Loucy (cell line): ENCODE results near the gene GOT2.
A peak's percentile ranks its signal among the peaks of the same experiment; 100 is the strongest.

ENCODE experiments used
- H2AFZ ChIP-seq: fragments of 200-600 bp; sonication (generic); 2 replicates; pipeline ENCODE4 v1.6.0; 2016; ENCODE audit warnings: antibody characterized with exemption, mild to moderate bottlenecking, low read length, moderate library complexity
- H3F3A ChIP-seq: fragments of 200-600 bp; 2 replicates; pipeline ENCODE4 v1.6.0; 2016; ENCODE audit warnings: antibody characterized with exemption, low read depth, mild to moderate bottlenecking
- H3K27me3 ChIP-seq: fragments of 200-600 bp; sonication (generic); 2 replicates; pipeline ENCODE4 v1.6.1; 2014; ENCODE audit warnings: low read length, mild to moderate bottlenecking; ENCODE audit not compliant: insufficient read depth, poor library complexity, severe bottlenecking
- H3K36me3 ChIP-seq: fragments of 200-600 bp; sonication (generic); 2 replicates; pipeline ENCODE4 v1.6.1; 2016; ENCODE audit warnings: low read length; ENCODE audit not compliant: insufficient read depth
- H3K4me1 ChIP-seq: fragments of 200-600 bp; sonication (generic); 2 replicates; pipeline ENCODE4 v1.5.1; 2014; ENCODE audit warnings: low read length, mild to moderate bottlenecking; ENCODE audit not compliant: insufficient read depth, poor library complexity, severe bottlenecking
- H3K4me2 ChIP-seq: fragments of 200-600 bp; sonication (generic); 2 replicates; pipeline ENCODE4 v1.6.0; 2014; ENCODE audit warnings: antibody characterized with exemption, low read length, low read depth, mild to moderate bottlenecking; ENCODE audit not compliant: poor library complexity, severe bottlenecking
- H3K4me3 ChIP-seq: fragments of 200-600 bp; sonication (generic); 2 replicates; pipeline ENCODE4 v1.5.1; 2014; ENCODE audit warnings: low read length, mild to moderate bottlenecking, mixed read lengths; ENCODE audit not compliant: poor library complexity, severe bottlenecking
- H3K79me2 ChIP-seq: fragments of 200-600 bp; sonication (generic); 2 replicates; pipeline ENCODE4 v1.6.1; 2014; ENCODE audit warnings: low read length; ENCODE audit not compliant: insufficient read depth
- H3K9ac ChIP-seq: fragments of 200-600 bp; sonication (generic); 2 replicates; pipeline ENCODE4 v1.6.0; 2014; ENCODE audit warnings: mild to moderate bottlenecking, low read depth, low read length, moderate library complexity; ENCODE audit not compliant: poor library complexity, severe bottlenecking
- H3K9me2 ChIP-seq: fragments of 200-600 bp; sonication (generic); replicated peaks from 2 replicates; pipeline ENCODE4 v1.6.1; 2016; ENCODE audit warnings: low read depth, low read length, mixed read lengths
- H3K9me3 ChIP-seq: fragments of 200-600 bp; sonication (generic); 2 replicates; pipeline ENCODE4 v1.6.1; 2014; ENCODE audit warnings: mild to moderate bottlenecking, antibody characterized with exemption, low read length, low read depth; ENCODE audit not compliant: insufficient read depth
- H4K20me1 ChIP-seq: fragments of 200-600 bp; sonication (generic); 2 replicates; pipeline ENCODE4 v1.6.0; 2014; ENCODE audit warnings: antibody characterized with exemption, low read length, mild to moderate bottlenecking; ENCODE audit not compliant: insufficient read depth, poor library complexity, severe bottlenecking
- EZH2phosphoT487 ChIP-seq: fragments of 200-600 bp; IDR thresholded peaks from 2 replicates; pipeline ENCODE4 v1.6.1; 2018; ENCODE audit warnings: antibody characterized with exemption, mild to moderate bottlenecking, moderate library complexity, borderline replicate concordance
- TF ChIP-seq, protein P1 (sequence below): fragments of 200-600 bp; sonication (generic); conservative IDR thresholded peaks from 2 replicates; pipeline ENCODE4 v1.5.1; 2014; ENCODE audit warnings: mild to moderate bottlenecking, antibody characterized with exemption, low read length

Gene GOT2

DNA sequence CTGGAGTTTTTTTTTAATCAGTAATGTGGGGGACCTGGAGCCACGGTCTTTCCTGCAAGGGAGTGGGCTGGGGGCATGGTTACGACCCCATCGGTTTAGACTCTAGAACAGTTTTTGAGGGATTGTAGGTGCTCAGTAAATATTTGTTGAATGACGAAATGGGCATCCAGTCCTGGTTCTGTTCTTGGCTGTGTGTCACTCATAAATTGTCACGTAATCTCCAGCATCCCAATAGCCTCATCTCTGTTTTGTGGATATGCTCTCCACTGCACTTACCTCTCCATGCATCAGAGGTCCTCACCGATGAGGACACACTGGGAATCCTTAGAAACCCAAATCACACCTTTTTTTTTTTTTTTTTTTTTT, 49.0 kb downstream of the GOT2 start:
- Histone ChIP-seq H3K9me2 (no peaks in the 10 kb centered on the region), H3K4me3 (peak overlapping the region; percentile 94), H3K9ac (peak overlapping the region; percentile 69), H3K4me1 (peaks cover 11% of the 10 kb centered on the region), H3K79me2 (no peaks in the 10 kb centered on the region), H2AFZ (peak overlapping the region; percentile 100), H3K27me3 (no peaks in the 10 kb centered on the region), H3K4me2 (peak overlapping the region; percentile 94), H3F3A (no peaks in the 10 kb centered on the region), H3K36me3 (no peaks in the 10 kb centered on the region), H3K9me3 (no peaks in the 10 kb centered on the region), H4K20me1 (no peaks in the 10 kb centered on the region)
- no peak for TF ChIP-seq EZH2phosphoT487
- TF ChIP-seq, protein P1, sequence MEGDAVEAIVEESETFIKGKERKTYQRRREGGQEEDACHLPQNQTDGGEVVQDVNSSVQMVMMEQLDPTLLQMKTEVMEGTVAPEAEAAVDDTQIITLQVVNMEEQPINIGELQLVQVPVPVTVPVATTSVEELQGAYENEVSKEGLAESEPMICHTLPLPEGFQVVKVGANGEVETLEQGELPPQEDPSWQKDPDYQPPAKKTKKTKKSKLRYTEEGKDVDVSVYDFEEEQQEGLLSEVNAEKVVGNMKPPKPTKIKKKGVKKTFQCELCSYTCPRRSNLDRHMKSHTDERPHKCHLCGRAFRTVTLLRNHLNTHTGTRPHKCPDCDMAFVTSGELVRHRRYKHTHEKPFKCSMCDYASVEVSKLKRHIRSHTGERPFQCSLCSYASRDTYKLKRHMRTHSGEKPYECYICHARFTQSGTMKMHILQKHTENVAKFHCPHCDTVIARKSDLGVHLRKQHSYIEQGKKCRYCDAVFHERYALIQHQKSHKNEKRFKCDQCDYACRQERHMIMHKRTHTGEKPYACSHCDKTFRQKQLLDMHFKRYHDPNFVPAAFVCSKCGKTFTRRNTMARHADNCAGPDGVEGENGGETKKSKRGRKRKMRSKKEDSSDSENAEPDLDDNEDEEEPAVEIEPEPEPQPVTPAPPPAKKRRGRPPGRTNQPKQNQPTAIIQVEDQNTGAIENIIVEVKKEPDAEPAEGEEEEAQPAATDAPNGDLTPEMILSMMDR, result no peak

DNA sequence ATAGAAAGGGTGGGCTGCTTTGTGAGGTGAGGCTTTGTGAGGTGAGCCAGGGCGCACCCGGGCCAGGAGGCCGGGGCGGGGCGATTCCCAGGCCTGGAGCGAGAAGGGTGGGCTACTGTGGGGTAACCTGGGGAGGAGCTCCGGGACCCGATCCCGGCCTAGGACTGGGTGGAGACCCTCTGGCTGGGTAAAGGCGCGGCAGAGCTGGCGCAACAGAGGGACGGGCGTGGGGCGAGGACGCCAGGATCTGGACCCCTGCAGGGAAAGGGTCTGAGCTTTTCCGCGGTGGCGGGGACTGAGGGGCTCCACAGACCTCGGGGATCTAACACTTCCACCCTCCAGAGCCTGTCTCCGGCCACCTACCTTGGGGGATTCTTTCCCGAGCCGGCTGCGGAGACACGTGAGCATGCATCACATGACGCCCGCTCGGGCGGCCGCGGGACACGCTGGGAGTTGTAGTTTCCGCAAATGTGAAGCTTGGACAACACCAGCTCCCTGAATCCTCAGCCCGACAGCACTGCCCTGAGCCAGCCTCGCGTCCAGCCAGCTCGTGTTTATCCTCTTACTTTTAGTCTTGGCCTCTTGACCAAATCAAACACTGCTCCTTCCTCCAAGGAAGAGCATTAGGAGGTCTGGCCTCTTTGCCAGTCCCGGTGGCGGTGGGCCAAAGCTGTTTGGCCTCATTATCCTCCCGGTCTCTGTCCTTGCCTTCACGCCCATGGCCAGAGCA, 49.6 kb downstream of the GOT2 start, which contains the start of gene SLC38A7:
Gene SLC38A7 (minus strand): TSS at position 417 of the 730 bp plus-strand sequence. CDS start 4,644 bp downstream, outside the sequence.
- Histone ChIP-seq H3K4me3 (peak within 1 kb of the TSS; percentile 94), H3K79me2 (no peaks in the 10 kb centered on the region), H3K9me3 (no peaks in the 10 kb centered on the region), H3K4me2 (peak within 1 kb of the TSS; percentile 94), H3K9ac (peak within 1 kb of the TSS; percentile 69), H3K4me1 (peaks cover 11% of the 10 kb centered on the region), H3K27me3 (no peaks in the 10 kb centered on the region), H3K36me3 (no peaks in the 10 kb centered on the region), H2AFZ (peak within 1 kb of the TSS; percentile 100), H4K20me1 (no peaks in the 10 kb centered on the region), H3F3A (no peaks in the 10 kb centered on the region), H3K9me2 (no peaks in the 10 kb centered on the region)
- no peak for TF ChIP-seq EZH2phosphoT487
- TF ChIP-seq, protein P1, result no peak

DNA sequence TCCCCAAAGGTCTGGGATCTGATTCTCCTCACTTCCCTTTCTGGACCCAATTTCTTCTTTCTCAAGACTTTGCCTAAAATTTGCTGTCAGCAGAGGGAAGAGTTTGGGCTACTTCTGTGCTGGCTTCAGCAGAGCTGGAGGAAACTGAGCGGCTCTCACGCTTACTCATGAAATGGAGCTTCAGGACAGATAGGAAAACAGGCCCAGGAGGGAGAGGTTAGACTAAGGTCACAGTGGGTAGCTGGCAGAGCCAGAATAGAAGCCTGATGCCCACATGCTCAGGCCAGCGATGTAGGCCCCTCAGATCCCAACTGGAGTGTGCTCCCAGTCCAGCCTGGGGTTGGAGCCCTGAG, 50.1 kb downstream of the GOT2 start:
- peak overlapping the region; percentile 94 for H3K4me2 ChIP-seq
- H3F3A ChIP-seq, result no peaks in the 10 kb centered on the region
- no peaks in the 10 kb centered on the region for H3K9me3 ChIP-seq
- peak overlapping the region; percentile 94 for H3K4me3 ChIP-seq
- H3K4me1 ChIP-seq, result peaks cover 11% of the 10 kb centered on the region
- H3K36me3 ChIP-seq, result no peaks in the 10 kb centered on the region
- no peaks in the 10 kb centered on the region for H4K20me1 ChIP-seq
- peak overlapping the region; percentile 69 for H3K9ac ChIP-seq
- H2AFZ ChIP-seq, result peak overlapping the region; percentile 100
- TF ChIP-seq, protein P1, result no peak
- TF ChIP-seq EZH2phosphoT487, result no peak
- H3K79me2 ChIP-seq, result no peaks in the 10 kb centered on the region
- no peaks in the 10 kb centered on the region for H3K9me2 ChIP-seq
- no peaks in the 10 kb centered on the region for H3K27me3 ChIP-seq
